OCI-LY7 (cell line): ENCODE results near the gene DNM2. TPM values are rescaled to one million over a fixed set of nuclear protein-coding genes. Genes with fewer than 3 reads are reported as not detected.

Source experiments
- BruUV-seq: library from RNA; stranded (reverse); fragments of 400-500 nt; replicated peaks from 2 replicates; lab custom pipeline; 2021; lab: Mats Ljungman, UMichigan
- CTCF ChIA-PET: fragments of 300-600 bp; sonication (Branson Sonifier 250); formaldehyde crosslinking; loops from one replicate; lab custom pipeline; 2022; ENCODE audit warnings: antibody characterized with exemption; ENCODE audit not compliant: unreplicated experiment; lab: Charles Lee
- POLR2A ChIA-PET: fragments of 300-600 bp; sonication (Branson Sonifier 250); formaldehyde crosslinking; loops from one replicate; lab custom pipeline; 2022; ENCODE audit warnings: antibody characterized with exemption; lab: Charles Lee
- DNase-seq: peaks from one replicate; pipeline ENCODE4 v3.0.0-alpha.2; 2015; ENCODE audit warnings: low spot score
- H2AFZ ChIP-seq: fragments of 200-600 bp; sonication (generic), shearing (Covaris generic); 2 replicates; pipeline ENCODE4 v1.6.1; 2014; ENCODE audit warnings: mild to moderate bottlenecking, antibody characterized with exemption, low read length, moderate library complexity
- H3K27ac ChIP-seq: fragments of 200-600 bp; sonication (generic); 2 replicates; pipeline ENCODE4 v1.5.1; 2014; ENCODE audit warnings: mixed run types, low read depth, mild to moderate bottlenecking, moderate library complexity, low read length, inconsistent platforms; ENCODE audit not compliant: poor library complexity, severe bottlenecking
- H3K36me3 ChIP-seq: fragments of 200-600 bp; sonication (generic); 2 replicates; pipeline ENCODE4 v1.6.1; 2014; ENCODE audit warnings: mild to moderate bottlenecking, antibody characterized with exemption, low read length, moderate library complexity, mixed read lengths; ENCODE audit not compliant: insufficient read depth
- H3K4me1 ChIP-seq: fragments of 200-600 bp; sonication (generic); 2 replicates; pipeline ENCODE4 v1.5.1; 2014; ENCODE audit warnings: mild to moderate bottlenecking, low read length; ENCODE audit not compliant: insufficient read depth, poor library complexity, severe bottlenecking
- H3K4me2 ChIP-seq: fragments of 200-600 bp; sonication (generic); 2 replicates; pipeline ENCODE4 v1.6.1; 2014; ENCODE audit warnings: mild to moderate bottlenecking, low read length
- H3K4me3 ChIP-seq: fragments of 200-600 bp; sonication (generic); 2 replicates; pipeline ENCODE4 v1.5.1; 2014; ENCODE audit warnings: mild to moderate bottlenecking, low read depth, low read length; ENCODE audit not compliant: poor library complexity, severe bottlenecking
- H3K79me2 ChIP-seq: fragments of 200-600 bp; sonication (generic); 2 replicates; pipeline ENCODE4 v1.6.1; 2016; ENCODE audit warnings: low read depth, mild to moderate bottlenecking, low read length, moderate library complexity, mixed read lengths; ENCODE audit not compliant: insufficient read depth
- H3K9me2 ChIP-seq: fragments of 200-600 bp; sonication (generic); 2 replicates; pipeline ENCODE4 v1.6.1; 2016; ENCODE audit warnings: mild to moderate bottlenecking, low read length, mixed read lengths; ENCODE audit not compliant: insufficient read depth
- H3K9me3 ChIP-seq: fragments of 200-600 bp; sonication (generic); 2 replicates; pipeline ENCODE4 v1.6.1; 2014; ENCODE audit warnings: mild to moderate bottlenecking, mixed run types, low read length, mixed read lengths
- H4K20me1 ChIP-seq: fragments of 200-600 bp; sonication (generic); 2 replicates; pipeline ENCODE4 v1.6.1; 2014; ENCODE audit warnings: mild to moderate bottlenecking, antibody characterized with exemption, low read length, moderate library complexity, mixed read lengths; ENCODE audit not compliant: insufficient read depth
- CTCF ChIP-seq: fragments of 200-600 bp; sonication (generic); conservative IDR thresholded peaks from 2 replicates; pipeline ENCODE4 v1.5.1; 2014; ENCODE audit warnings: mild to moderate bottlenecking, antibody characterized with exemption, low read length, moderate library complexity, mixed read lengths
- EZH2phosphoT487 ChIP-seq: fragments of 200-600 bp; sonication (generic); IDR thresholded peaks from 2 replicates; pipeline ENCODE4 v1.6.1; 2018; ENCODE audit warnings: low read depth, borderline replicate concordance, mild to moderate bottlenecking, mixed run types, antibody characterized with exemption, low read length, moderate library complexity, mixed read lengths
- intact Hi-C: fragments of 100-400 bp; cut with micrococcal nuclease; formaldehyde crosslinking; loops from one replicate; pipeline ENCODE4 v1.10.0; 2022; ENCODE audit not compliant: unreplicated experiment
- total RNA-seq, 2 experiments: library from RNA; depleted of rRNA in 1 of 2; stranded (reverse); fragments of >200 nt in 1 of 2; shearing (Covaris generic) in 1 of 2; gene quantifications; 2 replicates each; pipeline ENCODE4 v1.2.3, GENCODE V29; 2014 to 2022

DNM2 gene
- total RNA-seq, 2 experiments from 2014 or later = 139 to 165 TPM

- ChIA-PET POLR2A (no interaction called here), CTCF (no interaction called here)
- H3K4me3 ChIP-seq = no peak overlapping the region
- H3K36me3 ChIP-seq = peaks cover 76% of the 10 kb centered on the region
- H3K9me2 ChIP-seq = no peaks in the 10 kb centered on the region
- no peak for DNase-seq
- no peaks in the 10 kb centered on the region for H3K79me2 ChIP-seq
- no peaks in the 10 kb centered on the region for H4K20me1 ChIP-seq
- H3K4me2 ChIP-seq = no peak overlapping the region
- H3K9me3 ChIP-seq = no peaks in the 10 kb centered on the region
- intact Hi-C loops = no loop called here
- BruUV-seq = no TSS peak
- H3K4me1 ChIP-seq = no peaks in the 10 kb centered on the region
- no peak for TF ChIP-seq EZH2phosphoT487
- no peak for TF ChIP-seq CTCF
- H3K27ac ChIP-seq = no peak overlapping the region
- no peak overlapping the region for H2AFZ ChIP-seq
Observed at GRCh38 chr19:10797078-10797477, 79.2 kb downstream of the DNM2 start.

- Histone ChIP-seq H2AFZ (no peak overlapping the region), H4K20me1 (no peaks in the 10 kb centered on the region), H3K4me3 (no peak overlapping the region), H3K79me2 (no peaks in the 10 kb centered on the region), H3K9me3 (no peaks in the 10 kb centered on the region), H3K9me2 (no peaks in the 10 kb centered on the region), H3K4me1 (no peaks in the 10 kb centered on the region), H3K27ac (no peak overlapping the region), H3K36me3 (peaks cover 81% of the 10 kb centered on the region), H3K4me2 (no peak overlapping the region)
- intact Hi-C loops = no loop called here
- no peak for DNase-seq
- BruUV-seq = no TSS peak
- ChIA-PET CTCF (no interaction called here), POLR2A (no interaction called here)
- TF ChIP-seq EZH2phosphoT487 (no peak), CTCF (no peak)
Observed at GRCh38 chr19:10797541-10798256, 79.8 kb downstream of the DNM2 start.

- DNase-seq = no peak
- POLR2A ChIA-PET = no interaction called here
- intact Hi-C loops = no loop called here
- Histone ChIP-seq H2AFZ (no peak overlapping the region), H3K4me2 (no peak overlapping the region), H3K79me2 (no peaks in the 10 kb centered on the region), H3K36me3 (peaks cover 81% of the 10 kb centered on the region), H3K27ac (no peak overlapping the region), H3K9me2 (no peaks in the 10 kb centered on the region), H3K4me3 (no peak overlapping the region), H4K20me1 (no peaks in the 10 kb centered on the region), H3K9me3 (no peaks in the 10 kb centered on the region), H3K4me1 (no peaks in the 10 kb centered on the region)
- CTCF ChIA-PET = no interaction called here
- no peak for TF ChIP-seq EZH2phosphoT487
- TF ChIP-seq CTCF = no peak
- BruUV-seq = no TSS peak
Observed at GRCh38 chr19:10800488-10800887, 82.6 kb downstream of the DNM2 start.
